ENCODE results near the gene PRG2.
A peak's percentile ranks its signal among the peaks of the same experiment; 100 is the strongest.
"Not testable (repeated sequence)": the region's sequence is repeated elsewhere in the genome, so short reads cannot be mapped to it uniquely, and the experiment has no call there.

PRG2 gene

GRCh38 chr11:57419146-57419545 lies 28.7 kb upstream of the PRG2 start:
- no peak for DNase-seq (ENCODE audit: low read depth in 2 of 2)

- no peak for DNase-seq (ENCODE audit: low read depth in 2 of 2)
Measured at GRCh38 chr11:57418131-57418530, 27.7 kb upstream of the PRG2 start.

- no peak for DNase-seq (ENCODE audit: low read depth in 2 of 2)
Measured at GRCh38 chr11:57417056-57417455, 26.6 kb upstream of the PRG2 start.

- no peak for DNase-seq (ENCODE audit: low read depth in 2 of 2)
Measured at GRCh38 chr11:57416436-57416835, 26.0 kb upstream of the PRG2 start.

- DNase-seq (ENCODE audit: low read depth in 2 of 2), result no peak
Measured at GRCh38 chr11:57414612-57415212, 24.3 kb upstream of the PRG2 start.

GRCh38 chr11:57413681-57414080 lies 23.2 kb upstream of the PRG2 start:
- DNase-seq (ENCODE audit: low read depth in 2 of 2), result no peak

GRCh38 chr11:57410287-57410686 lies 19.8 kb upstream of the PRG2 start:
- no peak for DNase-seq (ENCODE audit: low read depth in 2 of 2)

- no peak for DNase-seq (ENCODE audit: low read depth in 2 of 2)
Measured at GRCh38 chr11:57409321-57410100, 19.1 kb upstream of the PRG2 start.

GRCh38 chr11:57408771-57409170 lies 18.3 kb upstream of the PRG2 start:
- no peak for DNase-seq (ENCODE audit: low read depth in 2 of 2)

- no peak for DNase-seq (ENCODE audit: low read depth in 2 of 2)
Measured at GRCh38 chr11:57407941-57408475, 17.6 kb upstream of the PRG2 start.

GRCh38 chr11:57407010-57407920 lies 16.8 kb upstream of the PRG2 start:
- DNase-seq (ENCODE audit: low read depth in 2 of 2), result no peak

- peak in 1 of 2 donors; percentile 25 for DNase-seq (ENCODE audit: low read depth in 2 of 2)
Measured at GRCh38 chr11:57406337-57406904, 16.0 kb upstream of the PRG2 start.

GRCh38 chr11:57405271-57405860 lies 14.9 kb upstream of the PRG2 start:
- DNase-seq (ENCODE audit: low read depth in 2 of 2), result no peak

GRCh38 chr11:57403802-57404147 lies 13.3 kb upstream of the PRG2 start:
- DNase-seq (ENCODE audit: low read depth in 2 of 2), result no peak

- DNase-seq (ENCODE audit: low read depth in 2 of 2), result not testable (repeated sequence)
Measured at GRCh38 chr11:57403003-57403801, 12.8 kb upstream of the PRG2 start.

GRCh38 chr11:57402188-57403002 lies 11.9 kb upstream of the PRG2 start:
- no peak for DNase-seq (ENCODE audit: low read depth in 2 of 2)

GRCh38 chr11:57399972-57400578 lies 9.6 kb upstream of the PRG2 start:
- DNase-seq (ENCODE audit: low read depth in 2 of 2), result no peak

- DNase-seq (ENCODE audit: low read depth in 2 of 2), result no peak
Measured at GRCh38 chr11:57399221-57399620, 8.8 kb upstream of the PRG2 start.

- DNase-seq (ENCODE audit: low read depth in 2 of 2), result no peak
Measured at GRCh38 chr11:57397394-57397990, 7.0 kb upstream of the PRG2 start.

Data from stimulated activated CD4-positive, alpha-beta T cell treated with anti-CD3 and anti-CD28 coated beads, Interleukin-15, amount 100 ng/mL, for 48 hours (primary cell).